Mesendoderm (in vitro differentiated cells): ENCODE measurements around the gene TOP1.

Experiments used
- DNase-seq: peaks from one replicate; pipeline ENCODE4 v3.0.0; 2013
- H2AK5ac ChIP-seq: 2 replicates; pipeline ENCODE4 v1.6.1; 2013; ENCODE audit warnings: low read length, inconsistent platforms
- H2BK120ac ChIP-seq: 2 replicates; pipeline ENCODE4 v1.6.1; 2013; ENCODE audit warnings: low read depth, mild to moderate bottlenecking, low read length, moderate library complexity, mixed read lengths
- H2BK15ac ChIP-seq: replicated peaks from 2 replicates; pipeline ENCODE4 v1.6.1; 2013; ENCODE audit warnings: low read depth, mild to moderate bottlenecking, moderate library complexity
- H2BK5ac ChIP-seq: 2 replicates; pipeline ENCODE4 v1.6.1; 2013; ENCODE audit warnings: low read length, inconsistent platforms
- H3K18ac ChIP-seq: 2 replicates; pipeline ENCODE4 v1.6.1; 2013; ENCODE audit warnings: mild to moderate bottlenecking, low read length, mixed read lengths
- H3K23ac ChIP-seq: one replicate; pipeline ENCODE4 v1.6.1; 2013; ENCODE audit warnings: low read length
- H3K27ac ChIP-seq: 2 replicates; pipeline ENCODE4 v1.5.1; 2013; ENCODE audit warnings: low read depth, mild to moderate bottlenecking, inconsistent platforms, low read length, moderate library complexity
- H3K27me3 ChIP-seq: 2 replicates; pipeline ENCODE4 v1.6.1; 2013; ENCODE audit warnings: low read length, control low read depth, mild to moderate bottlenecking, inconsistent platforms; ENCODE audit not compliant: insufficient read depth, poor library complexity
- H3K36me3 ChIP-seq: 2 replicates; pipeline ENCODE4 v1.6.1; 2013; ENCODE audit warnings: low read length, inconsistent platforms; ENCODE audit not compliant: control insufficient read depth, insufficient read depth
- H3K4ac ChIP-seq: one replicate; pipeline ENCODE4 v1.6.1; 2013; ENCODE audit warnings: low read depth, mild to moderate bottlenecking, low read length, moderate library complexity
- H3K4me1 ChIP-seq: 2 replicates; pipeline ENCODE4 v1.6.1; 2013; ENCODE audit warnings: low read depth, low read length, inconsistent platforms; ENCODE audit not compliant: control insufficient read depth
- H3K4me2 ChIP-seq: 2 replicates; pipeline ENCODE4 v1.6.1; 2013; ENCODE audit warnings: low read length
- H3K4me3 ChIP-seq: 2 replicates; pipeline ENCODE4 v1.5.1; 2013; ENCODE audit warnings: mild to moderate bottlenecking, low read length
- H3K56ac ChIP-seq: one replicate; pipeline ENCODE4 v1.6.1; 2013; ENCODE audit warnings: low read length
- H3K79me1 ChIP-seq: 2 replicates; pipeline ENCODE4 v1.6.1; 2013; ENCODE audit warnings: low read length, inconsistent platforms
- H3K79me2 ChIP-seq: 2 replicates; pipeline ENCODE4 v1.6.1; 2013; ENCODE audit warnings: mild to moderate bottlenecking, low read length; ENCODE audit not compliant: control insufficient read depth, insufficient read depth
- H3K9ac ChIP-seq: 2 replicates; pipeline ENCODE4 v1.6.1; 2013; ENCODE audit warnings: low read length, inconsistent platforms
- H4K5ac ChIP-seq: one replicate; pipeline ENCODE4 v1.6.1; 2013; ENCODE audit warnings: low read length
- H4K8ac ChIP-seq: one replicate; pipeline ENCODE4 v1.6.1; 2013; ENCODE audit warnings: low read depth, mild to moderate bottlenecking, control low read depth, low read length, moderate library complexity
- WGBS: extraction: QIAGEN DNeasy Blood & Tissue Kit; methylation state at CpG from one replicate; pipeline ENCODE4 v1.1.7; 2013; ENCODE audit warnings: low lambda C conversion rate, missing lambda C conversion rate; ENCODE audit not compliant: insufficient coverage; ENCODE audit errors: extremely low coverage; 5-methylcytosine and 5-hydroxymethylcytosine counted together

TOP1 gene

DNA sequence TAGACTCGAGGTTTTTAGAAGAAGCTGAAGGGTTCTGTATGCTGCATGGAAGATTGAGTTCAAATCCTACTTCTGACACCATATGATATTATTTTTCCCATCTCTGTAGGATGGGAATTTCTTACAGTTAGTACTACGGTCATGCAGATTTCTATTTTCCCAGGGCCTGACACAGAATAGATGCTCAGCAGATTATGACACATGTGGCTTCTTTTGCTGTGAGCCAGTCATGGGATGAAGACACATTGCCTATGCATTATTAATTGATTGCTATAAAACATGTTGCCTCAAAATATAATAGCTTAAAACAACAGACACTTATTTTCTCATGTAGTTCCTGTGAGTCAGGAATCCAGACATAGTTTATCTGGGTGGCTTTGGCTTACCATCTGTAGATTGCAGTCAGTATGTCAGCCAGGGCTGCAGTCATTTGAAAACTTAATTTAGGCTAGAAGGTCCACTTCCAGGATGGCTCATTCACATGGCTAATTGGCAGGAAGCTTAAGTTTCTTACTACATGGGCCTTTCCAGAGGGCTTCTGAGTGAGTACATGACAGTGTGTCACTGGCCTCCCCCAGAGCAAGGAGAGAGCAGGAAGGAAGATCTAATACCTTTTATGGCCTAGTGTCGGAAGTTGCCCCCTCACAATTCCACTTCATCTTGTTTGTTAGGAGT is 29.5 kb downstream of the TOP1 start:
- H3K27me3 ChIP-seq = no peaks in the 10 kb centered on the region
- no peak overlapping the region for H3K4me2 ChIP-seq
- DNase-seq = peak; percentile 69
- no peak overlapping the region for H3K23ac ChIP-seq
- no peak overlapping the region for H3K4me3 ChIP-seq
- peaks cover 4% of the 10 kb centered on the region for H3K4me1 ChIP-seq
- H3K27ac ChIP-seq = no peak overlapping the region
- no peak overlapping the region for H3K18ac ChIP-seq
- H2BK15ac ChIP-seq = no peak overlapping the region
- H2BK5ac ChIP-seq = no peak overlapping the region
- no CpG with 5 or more reads among the region's 3 CpGs for WGBS
- peaks cover 30% of the 10 kb centered on the region for H3K79me1 ChIP-seq
- no peak overlapping the region for H4K8ac ChIP-seq
- no peak overlapping the region for H4K5ac ChIP-seq
- no peak overlapping the region for H3K9ac ChIP-seq
- H3K56ac ChIP-seq = no peak overlapping the region
- H3K4ac ChIP-seq = no peak overlapping the region
- no peak overlapping the region for H2AK5ac ChIP-seq
- H3K79me2 ChIP-seq = peaks cover 55% of the 10 kb centered on the region
- no peak overlapping the region for H2BK120ac ChIP-seq
- H3K36me3 ChIP-seq = peaks cover 1% of the 10 kb centered on the region

- no peak overlapping the region for H3K27ac ChIP-seq
- no peak overlapping the region for H3K4me3 ChIP-seq
- H3K18ac ChIP-seq = peak overlapping the region; percentile 60
- H3K56ac ChIP-seq = no peak overlapping the region
- no peak overlapping the region for H3K23ac ChIP-seq
- peaks cover 28% of the 10 kb centered on the region for H3K79me1 ChIP-seq
- H2AK5ac ChIP-seq = no peak overlapping the region
- H3K4me2 ChIP-seq = no peak overlapping the region
- H2BK5ac ChIP-seq = no peak overlapping the region
- no peak overlapping the region for H4K5ac ChIP-seq
- no peak overlapping the region for H2BK15ac ChIP-seq
- H2BK120ac ChIP-seq = no peak overlapping the region
- no CpG with 5 or more reads among the region's 14 CpGs for WGBS
- H3K36me3 ChIP-seq = peaks cover 1% of the 10 kb centered on the region
- no peak overlapping the region for H3K9ac ChIP-seq
- DNase-seq = no peak
- no peak overlapping the region for H4K8ac ChIP-seq
- no peaks in the 10 kb centered on the region for H3K27me3 ChIP-seq
- peaks cover 4% of the 10 kb centered on the region for H3K4me1 ChIP-seq
- H3K4ac ChIP-seq = no peak overlapping the region
- peaks cover 52% of the 10 kb centered on the region for H3K79me2 ChIP-seq
These were observed 30.3 kb downstream of the TOP1 start for GRCh38 chr20:41058674-41059635.

GRCh38 chr20:41061155-41061554 is 32.5 kb downstream of the TOP1 start:
- Histone ChIP-seq H3K27ac (no peak overlapping the region), H3K4me3 (no peak overlapping the region), H2BK15ac (no peak overlapping the region), H4K8ac (no peak overlapping the region), H3K9ac (no peak overlapping the region), H2AK5ac (no peak overlapping the region), H3K79me1 (peaks cover 27% of the 10 kb centered on the region), H3K4me1 (peaks cover 3% of the 10 kb centered on the region), H3K4ac (no peak overlapping the region), H3K18ac (no peak overlapping the region), H3K36me3 (peaks cover 1% of the 10 kb centered on the region), H3K4me2 (no peak overlapping the region), H4K5ac (no peak overlapping the region), H3K23ac (no peak overlapping the region), H3K56ac (no peak overlapping the region), H3K79me2 (peaks cover 45% of the 10 kb centered on the region), H3K27me3 (no peaks in the 10 kb centered on the region), H2BK5ac (no peak overlapping the region), H2BK120ac (no peak overlapping the region)
- DNase-seq = no peak
- WGBS = no CpG with 5 or more reads among the region's 3 CpGs

DNA sequence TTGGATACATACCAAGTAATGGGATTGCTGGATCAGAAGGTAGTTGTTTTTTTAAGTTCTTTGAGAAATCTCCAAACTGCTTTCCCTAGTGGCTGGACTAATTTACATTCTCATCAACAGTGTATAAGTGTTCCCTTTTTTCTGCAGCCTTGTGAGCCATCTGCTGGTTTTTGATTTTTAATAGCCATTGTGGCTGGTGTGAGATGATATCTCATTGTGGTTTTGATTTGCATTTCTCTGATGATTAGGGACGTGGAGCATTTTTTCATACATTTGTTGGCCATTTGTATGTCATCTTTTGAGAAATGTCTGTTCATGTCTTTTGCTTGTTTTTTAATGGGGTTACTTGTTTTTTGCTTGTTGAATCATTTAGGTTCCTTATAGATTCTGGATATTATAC is 34.8 kb downstream of the TOP1 start:
- H3K23ac ChIP-seq = no peak overlapping the region
- H2AK5ac ChIP-seq = no peak overlapping the region
- H3K36me3 ChIP-seq = peaks cover 1% of the 10 kb centered on the region
- no peak overlapping the region for H4K8ac ChIP-seq
- H3K9ac ChIP-seq = no peak overlapping the region
- DNase-seq = no peak
- WGBS = no CpG with 5 or more reads among the region's 1 CpG
- no peak overlapping the region for H4K5ac ChIP-seq
- H3K56ac ChIP-seq = no peak overlapping the region
- peaks cover 17% of the 10 kb centered on the region for H3K79me1 ChIP-seq
- H3K18ac ChIP-seq = no peak overlapping the region
- H3K4me2 ChIP-seq = no peak overlapping the region
- H3K4ac ChIP-seq = no peak overlapping the region
- H2BK5ac ChIP-seq = no peak overlapping the region
- no peaks in the 10 kb centered on the region for H3K27me3 ChIP-seq
- H3K4me1 ChIP-seq = no peaks in the 10 kb centered on the region
- no peak overlapping the region for H3K27ac ChIP-seq
- H3K79me2 ChIP-seq = peaks cover 38% of the 10 kb centered on the region
- H3K4me3 ChIP-seq = no peak overlapping the region
- H2BK120ac ChIP-seq = no peak overlapping the region
- H2BK15ac ChIP-seq = no peak overlapping the region

- Histone ChIP-seq H3K36me3 (peaks cover 1% of the 10 kb centered on the region), H3K4me3 (no peak overlapping the region), H3K79me2 (peaks cover 37% of the 10 kb centered on the region), H3K4me1 (no peaks in the 10 kb centered on the region), H3K23ac (no peak overlapping the region), H2BK120ac (no peak overlapping the region), H3K9ac (no peak overlapping the region), H3K27ac (no peak overlapping the region), H3K27me3 (no peaks in the 10 kb centered on the region), H2BK15ac (no peak overlapping the region), H2AK5ac (no peak overlapping the region), H3K18ac (no peak overlapping the region), H3K79me1 (peaks cover 13% of the 10 kb centered on the region), H3K4me2 (no peak overlapping the region), H4K8ac (no peak overlapping the region), H3K56ac (no peak overlapping the region), H4K5ac (no peak overlapping the region), H2BK5ac (no peak overlapping the region), H3K4ac (no peak overlapping the region)
- DNase-seq = no peak
- WGBS = no CpG with 5 or more reads among the region's 1 CpG
These were observed 35.8 kb downstream of the TOP1 start for GRCh38 chr20:41064377-41064776.
